NCI-H1436 (cell line): ENCODE measurements around the gene TRIM72.
"Not testable (repeated sequence)": the region's sequence is repeated elsewhere in the genome, so short reads cannot be mapped to it uniquely, and the experiment has no call there.

Source experiments
- DNase-seq: peaks from one replicate; lab custom pipeline; 2025; lab: John Stamatoyannopoulos, UW

The TRIM72 gene, protein sequence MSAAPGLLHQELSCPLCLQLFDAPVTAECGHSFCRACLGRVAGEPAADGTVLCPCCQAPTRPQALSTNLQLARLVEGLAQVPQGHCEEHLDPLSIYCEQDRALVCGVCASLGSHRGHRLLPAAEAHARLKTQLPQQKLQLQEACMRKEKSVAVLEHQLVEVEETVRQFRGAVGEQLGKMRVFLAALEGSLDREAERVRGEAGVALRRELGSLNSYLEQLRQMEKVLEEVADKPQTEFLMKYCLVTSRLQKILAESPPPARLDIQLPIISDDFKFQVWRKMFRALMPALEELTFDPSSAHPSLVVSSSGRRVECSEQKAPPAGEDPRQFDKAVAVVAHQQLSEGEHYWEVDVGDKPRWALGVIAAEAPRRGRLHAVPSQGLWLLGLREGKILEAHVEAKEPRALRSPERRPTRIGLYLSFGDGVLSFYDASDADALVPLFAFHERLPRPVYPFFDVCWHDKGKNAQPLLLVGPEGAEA

DNA sequence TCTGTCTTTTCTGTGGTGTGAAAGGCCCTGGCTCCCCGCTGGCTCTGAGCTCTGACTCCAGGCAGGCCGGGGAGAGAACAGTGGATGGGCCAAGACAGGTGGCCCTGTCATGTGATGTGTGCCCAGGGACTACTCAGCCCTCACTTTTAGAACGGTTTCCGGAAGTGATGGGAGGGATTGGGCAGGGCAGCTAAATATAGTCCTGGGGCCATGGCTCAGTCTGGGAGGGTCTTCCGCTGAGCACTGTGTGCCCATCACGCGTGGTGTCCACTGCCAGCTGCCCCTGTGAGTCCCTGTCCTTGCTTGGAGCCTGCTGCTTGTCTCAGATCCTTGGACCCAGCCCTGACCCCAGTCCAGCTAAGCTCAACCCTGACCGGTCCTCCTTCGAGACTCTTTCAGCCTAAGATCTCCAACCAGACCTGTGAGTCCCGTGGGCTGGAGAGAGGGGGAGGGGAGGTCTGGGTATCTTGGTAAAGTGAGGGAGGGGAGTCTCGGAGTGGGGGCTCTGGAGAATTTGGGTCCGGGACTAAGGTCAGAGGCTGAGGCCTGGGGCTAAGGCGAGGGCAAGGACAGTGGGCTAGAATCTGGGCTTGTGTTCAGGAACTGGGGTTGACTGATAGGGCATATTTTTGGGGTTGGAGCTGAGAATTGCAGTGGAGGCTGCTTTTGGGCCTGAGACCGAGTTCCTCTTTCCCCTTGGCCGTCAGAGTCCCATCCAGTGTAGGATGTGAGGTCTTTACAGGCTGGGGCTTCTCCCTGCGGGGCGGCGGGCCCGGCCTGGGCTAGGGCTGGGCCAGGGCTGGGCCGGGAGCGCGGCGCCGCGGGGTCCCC, at the start of gene TRIM72:
TSS of gene TRIM72 (plus strand) at position 243 of the 831 bp plus-strand sequence. CDS start 620 bp downstream, outside the sequence.
- peak; percentile 66 for DNase-seq

DNA sequence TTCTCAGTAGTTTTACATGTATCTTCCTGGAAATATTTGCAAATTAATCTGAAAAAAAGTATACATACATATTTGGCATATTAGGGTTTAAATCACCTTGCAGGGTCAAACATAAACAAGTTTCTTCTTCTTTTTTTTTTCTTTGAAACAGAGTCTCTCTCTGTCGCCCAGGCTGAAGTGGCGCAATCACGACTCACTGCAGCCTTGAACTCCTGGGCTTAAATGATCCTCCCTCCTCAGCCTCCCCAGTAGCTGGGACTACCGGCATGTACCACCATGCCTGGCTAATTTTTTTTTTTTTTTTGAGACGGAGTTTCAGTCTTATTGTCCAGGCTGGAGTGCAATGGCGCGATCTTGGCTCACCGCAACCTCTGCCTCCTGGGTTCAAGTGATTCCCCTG, 46.6 kb upstream of the TRIM72 start:
- no peak for DNase-seq

DNA sequence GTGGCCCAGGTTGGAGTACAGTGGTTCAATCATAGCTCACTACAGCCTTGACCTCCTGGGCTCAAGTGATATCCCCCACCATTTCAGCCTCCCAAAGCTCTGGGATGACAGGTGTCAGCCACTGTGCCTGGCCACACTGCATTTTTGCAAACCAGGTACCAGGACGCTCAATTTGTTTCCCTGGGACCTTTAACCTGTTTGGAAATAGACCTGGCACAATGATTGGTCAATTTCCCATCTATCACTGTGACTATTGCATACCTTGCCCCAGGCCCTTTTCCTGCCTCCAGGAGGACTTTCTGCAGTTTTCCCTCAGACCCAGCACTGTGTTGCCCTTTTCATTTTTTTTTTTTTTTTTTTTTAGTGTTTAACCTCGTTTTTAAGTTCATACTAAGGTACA, 45.1 kb upstream of the TRIM72 start:
- no peak for DNase-seq

DNA sequence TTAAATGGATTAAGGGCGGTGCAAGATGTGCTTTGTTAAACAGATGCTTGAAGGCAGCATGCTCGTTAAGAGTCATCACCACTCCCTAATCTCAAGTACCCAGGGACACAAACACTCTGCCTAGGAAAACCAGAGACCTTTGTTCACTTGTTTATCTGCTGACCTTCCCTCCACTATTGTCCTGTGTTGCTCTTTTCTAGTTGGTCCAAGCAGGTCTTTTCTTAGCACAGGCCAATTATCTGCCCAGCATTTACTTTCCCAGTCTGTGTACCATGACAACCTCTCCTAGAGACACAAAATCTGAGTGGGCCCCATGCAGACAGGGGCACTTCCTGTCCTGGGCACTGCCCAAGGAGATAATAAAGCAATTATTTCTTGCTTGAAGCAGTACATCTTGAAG, 43.9 kb upstream of the TRIM72 start:
- DNase-seq: not testable (repeated sequence)

DNA sequence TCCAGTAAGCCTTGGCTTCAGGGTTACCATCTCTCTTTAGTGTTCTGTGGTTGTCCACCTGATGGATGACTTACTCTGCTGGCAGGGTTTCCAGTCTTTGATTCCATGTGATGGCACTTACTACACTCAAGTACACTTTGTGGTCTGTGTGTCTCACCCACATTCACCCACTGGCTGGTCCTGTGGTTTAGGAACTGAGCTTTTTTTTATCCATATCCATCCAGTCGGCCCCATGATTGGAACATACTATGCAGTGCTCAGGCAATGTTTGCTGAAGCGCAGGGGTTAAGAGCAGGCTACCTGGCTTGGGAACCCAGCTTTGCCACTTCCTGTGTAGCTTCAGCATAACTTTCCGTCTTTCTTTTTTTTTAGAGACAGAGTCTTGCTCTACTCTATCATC, 36.8 kb upstream of the TRIM72 start:
- DNase-seq: no peak

DNA sequence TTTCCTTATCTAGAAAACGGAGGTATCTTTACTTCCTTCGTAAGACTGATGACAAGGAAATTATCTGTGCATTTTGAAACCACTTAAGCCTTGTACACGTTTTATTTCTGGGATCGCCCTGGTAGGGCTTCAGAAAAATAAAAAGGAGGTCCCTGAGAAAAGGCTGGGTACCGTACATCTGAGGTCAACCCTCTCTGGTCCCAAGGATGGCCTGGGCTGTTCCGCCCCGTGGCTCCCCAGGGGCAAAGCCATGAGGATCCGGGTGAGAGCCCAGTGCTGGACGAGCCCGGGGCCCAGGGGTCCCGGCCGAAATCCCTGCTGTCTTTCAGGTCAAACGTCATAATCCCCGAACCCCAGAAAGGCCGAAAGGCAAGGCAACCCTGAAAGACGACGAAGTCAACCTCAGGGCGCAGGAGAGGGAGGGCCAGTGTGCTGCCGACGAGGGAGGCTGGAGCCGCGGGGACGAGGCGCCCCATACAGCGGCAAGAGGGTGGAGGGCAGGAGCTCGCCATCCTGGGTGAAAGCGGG, 34.6 kb upstream of the TRIM72 start:
- DNase-seq: no peak

DNA sequence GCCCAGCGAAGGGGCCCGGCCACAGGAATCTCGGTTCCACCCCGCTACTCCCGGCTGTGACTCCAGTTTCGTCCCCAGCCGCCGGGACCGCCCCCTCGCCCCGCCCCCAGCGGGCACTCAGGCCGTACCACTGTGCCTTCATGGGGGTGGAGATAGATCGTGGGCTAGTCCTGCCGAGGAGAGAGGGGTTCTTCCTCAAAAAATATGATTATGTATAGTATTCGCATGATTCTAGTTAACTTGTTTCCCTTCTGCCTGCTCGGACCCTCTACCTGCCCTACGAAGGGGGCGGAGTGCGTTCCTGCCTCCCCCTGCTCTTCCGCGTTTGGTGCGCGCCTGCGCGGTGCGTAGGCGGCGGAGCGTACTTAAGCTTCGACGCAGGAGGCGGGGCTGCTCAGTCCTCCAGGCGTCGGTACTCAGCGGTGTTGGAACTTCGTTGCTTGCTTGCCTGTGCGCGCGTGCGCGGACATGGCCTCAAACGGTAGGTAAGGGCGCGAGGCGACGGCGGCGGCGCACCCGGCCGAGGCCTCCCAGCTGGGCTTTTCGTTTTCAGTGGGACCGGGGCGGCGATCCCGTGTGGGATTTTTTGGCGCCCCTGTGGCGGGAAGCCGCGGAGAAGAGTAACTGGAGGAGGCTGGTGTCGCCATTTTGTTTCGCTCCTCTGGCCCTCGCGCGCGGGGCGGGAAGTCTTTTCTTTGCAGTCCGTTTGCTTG, 34.0 kb upstream of the TRIM72 start, which contains the start of gene FUS:
TSS of gene FUS (plus strand) at position 393 of the 713 bp plus-strand sequence. CDS start at position 469, 76 bp downstream.
- DNase-seq: peak; percentile 87

DNA sequence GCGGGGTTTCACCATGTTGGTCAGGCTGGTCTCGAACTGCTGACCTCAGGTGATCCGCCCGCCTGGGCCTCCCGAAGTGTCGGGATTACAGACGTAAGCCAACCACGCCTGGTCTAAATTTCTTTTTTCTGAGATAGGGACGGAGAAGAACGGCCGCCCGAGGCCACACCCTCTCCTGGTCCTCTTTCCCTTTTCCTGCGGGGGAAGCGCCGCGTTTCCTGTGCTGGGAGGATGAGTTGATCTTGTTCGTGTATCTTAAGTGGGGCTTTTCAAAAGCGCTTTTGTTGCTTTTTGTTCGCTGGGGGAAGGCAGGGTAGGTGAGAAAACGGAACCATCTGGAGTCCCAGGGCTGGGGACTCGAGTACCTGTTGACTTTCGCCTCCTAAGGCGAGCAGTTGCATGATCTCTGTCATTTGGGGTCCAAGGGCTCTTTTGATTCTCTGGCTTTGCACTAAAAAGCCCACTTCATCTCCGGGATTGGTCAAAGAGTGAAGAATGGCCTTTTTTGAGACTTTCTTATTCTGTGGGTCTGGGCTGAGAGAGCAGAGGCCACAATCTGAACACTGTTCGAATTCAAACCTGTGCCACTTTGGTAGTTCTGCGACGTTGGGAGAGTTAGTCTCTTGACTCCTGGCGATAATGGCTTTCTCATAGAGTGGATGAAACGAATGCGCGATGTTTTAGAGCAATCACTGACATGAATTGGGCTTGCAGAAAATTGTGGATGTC, 32.7 kb upstream of the TRIM72 start:
- DNase-seq: no peak

DNA sequence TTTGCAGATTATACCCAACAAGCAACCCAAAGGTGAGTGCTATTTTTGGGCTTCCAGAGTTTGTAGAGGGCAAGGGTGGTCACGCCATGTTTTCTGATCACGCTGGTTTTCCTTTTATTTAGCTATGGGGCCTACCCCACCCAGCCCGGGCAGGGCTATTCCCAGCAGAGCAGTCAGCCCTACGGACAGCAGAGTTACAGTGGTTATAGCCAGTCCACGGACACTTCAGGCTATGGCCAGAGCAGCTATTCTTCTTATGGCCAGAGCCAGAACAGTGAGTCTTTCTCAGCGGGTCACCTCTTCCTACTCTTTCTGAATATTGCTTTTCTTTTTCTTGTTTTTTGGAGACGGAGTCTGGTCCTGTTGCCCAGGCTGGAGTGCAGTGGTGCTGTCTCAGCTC, 31.5 kb upstream of the TRIM72 start:
- DNase-seq: no peak

DNA sequence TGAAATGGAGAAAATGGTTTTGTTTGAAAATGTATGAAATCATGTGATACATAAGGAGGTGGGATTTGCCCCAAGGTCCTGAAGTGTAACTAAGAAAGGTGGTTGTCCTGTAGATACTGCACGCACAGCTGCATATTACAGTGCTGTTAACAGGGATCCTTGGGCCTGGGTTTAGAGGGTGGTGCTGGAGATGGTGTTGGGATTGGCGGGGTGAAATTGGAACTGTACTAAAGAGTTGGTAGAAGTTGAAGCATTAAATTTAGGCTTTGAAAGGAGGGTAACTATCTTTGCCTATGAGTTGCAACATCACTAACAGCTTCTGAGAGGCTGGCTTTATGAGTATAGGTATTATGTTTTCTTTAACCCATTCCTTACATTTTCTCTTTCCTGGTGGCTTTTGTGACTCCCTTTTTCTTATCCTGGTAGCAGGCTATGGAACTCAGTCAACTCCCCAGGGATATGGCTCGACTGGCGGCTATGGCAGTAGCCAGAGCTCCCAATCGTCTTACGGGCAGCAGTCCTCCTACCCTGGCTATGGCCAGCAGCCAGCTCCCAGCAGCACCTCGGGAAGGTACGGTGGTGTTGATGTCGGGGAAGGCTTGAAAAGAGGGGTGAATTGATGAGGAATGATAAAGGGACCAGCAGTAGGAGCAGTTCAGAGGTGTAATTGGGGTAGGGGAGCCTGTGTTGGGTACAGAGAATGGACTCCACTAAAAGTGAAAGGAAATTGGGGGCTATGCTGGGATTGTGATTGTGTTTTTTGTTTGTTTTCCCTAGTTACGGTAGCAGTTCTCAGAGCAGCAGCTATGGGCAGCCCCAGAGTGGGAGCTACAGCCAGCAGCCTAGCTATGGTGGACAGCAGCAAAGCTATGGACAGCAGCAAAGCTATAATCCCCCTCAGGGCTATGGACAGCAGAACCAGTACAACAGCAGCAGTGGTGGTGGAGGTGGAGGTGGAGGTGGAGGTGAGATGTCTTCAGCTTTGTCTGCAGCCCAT, 30.2 kb upstream of the TRIM72 start:
- no peak for DNase-seq

DNA sequence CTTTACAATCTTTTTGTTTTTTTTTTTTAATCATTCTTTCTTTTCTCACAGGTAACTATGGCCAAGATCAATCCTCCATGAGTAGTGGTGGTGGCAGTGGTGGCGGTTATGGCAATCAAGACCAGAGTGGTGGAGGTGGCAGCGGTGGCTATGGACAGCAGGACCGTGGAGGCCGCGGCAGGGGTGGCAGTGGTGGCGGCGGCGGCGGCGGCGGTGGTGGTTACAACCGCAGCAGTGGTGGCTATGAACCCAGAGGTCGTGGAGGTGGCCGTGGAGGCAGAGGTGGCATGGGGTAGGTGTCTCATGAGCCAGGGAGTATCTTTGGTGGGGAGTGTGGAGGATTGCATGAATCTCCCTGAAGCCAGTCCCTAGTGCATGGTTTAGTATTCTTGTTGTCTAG, 29.0 kb upstream of the TRIM72 start:
- DNase-seq: no peak

DNA sequence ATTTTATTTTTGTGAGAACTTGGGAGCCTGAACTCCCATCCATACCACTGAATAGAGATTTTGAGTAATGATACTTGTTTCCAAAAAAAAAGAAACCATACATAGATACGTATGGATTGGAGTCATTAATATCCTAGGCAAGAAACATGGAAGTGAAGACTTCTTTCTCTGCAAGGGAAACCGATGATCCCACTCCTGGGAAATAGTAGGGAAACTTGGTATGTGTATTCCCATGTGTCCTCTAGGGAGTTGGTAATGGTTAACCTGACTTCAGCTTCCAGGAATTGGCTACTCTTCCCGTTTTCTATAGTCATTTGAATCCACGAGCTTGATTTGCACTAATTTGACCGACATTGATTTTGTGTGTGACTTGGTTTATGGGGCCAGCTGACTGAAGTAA, 28.6 kb upstream of the TRIM72 start:
- no peak for DNase-seq

DNA sequence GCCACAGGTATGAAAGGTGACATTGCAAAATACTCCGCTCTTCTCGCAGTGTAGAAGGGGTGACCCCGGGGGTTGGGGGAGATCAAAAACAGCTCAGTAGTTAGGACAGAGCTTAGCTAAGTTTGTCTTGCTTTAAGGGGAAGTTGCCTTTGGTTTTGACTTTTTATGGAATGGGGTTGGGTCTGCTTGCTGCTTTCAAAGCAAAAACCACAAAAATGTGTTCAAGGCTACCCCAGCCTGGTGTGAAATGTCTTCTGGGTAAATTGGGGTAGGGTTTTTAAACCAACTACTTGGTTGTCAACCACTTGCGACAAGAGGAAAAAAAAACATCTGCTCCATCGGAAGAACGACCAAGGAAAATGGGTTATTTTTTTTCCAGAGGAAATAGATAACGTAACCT, 27.7 kb upstream of the TRIM72 start:
- no peak for DNase-seq

DNA sequence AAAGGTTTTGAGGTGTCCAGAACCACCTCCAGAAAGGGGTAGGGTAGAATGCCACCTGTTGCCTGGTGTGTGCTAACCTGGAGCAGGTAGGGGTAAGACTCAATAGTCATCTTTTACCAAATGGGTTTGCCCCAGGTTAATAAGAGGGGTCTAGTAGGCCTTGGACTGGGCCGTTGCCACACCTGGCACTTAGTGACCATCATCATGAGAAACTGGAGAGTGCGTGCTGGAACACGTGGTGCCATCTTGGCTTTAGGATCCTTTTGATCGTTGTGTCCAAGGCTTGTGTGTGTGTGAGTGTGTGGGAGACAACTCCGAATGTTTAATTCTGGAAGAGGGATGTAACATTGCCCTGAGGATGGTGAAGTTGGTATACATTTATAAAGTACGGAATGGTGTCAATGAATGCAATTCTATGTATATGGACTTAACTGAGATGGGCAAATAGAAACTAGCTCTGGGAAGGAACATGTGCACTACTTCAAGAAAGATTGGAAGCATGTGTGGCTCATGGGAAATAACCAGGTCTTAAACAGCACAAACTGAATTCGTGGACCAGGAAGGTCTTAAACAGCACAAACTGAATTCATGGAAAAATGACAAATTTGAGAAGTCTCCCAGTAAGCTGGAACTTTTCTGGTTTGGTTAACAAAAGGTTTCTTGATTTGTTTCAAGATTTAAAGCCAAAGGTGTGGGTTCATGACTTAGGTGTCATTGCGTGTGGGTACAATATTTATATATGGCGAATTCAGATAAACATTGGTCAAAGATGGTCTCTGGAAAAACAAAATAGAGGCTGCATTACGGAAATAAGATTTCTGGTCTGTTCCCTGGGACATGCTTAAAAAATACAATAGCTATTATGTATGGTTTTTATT, 26.8 kb upstream of the TRIM72 start:
- no peak for DNase-seq

DNA sequence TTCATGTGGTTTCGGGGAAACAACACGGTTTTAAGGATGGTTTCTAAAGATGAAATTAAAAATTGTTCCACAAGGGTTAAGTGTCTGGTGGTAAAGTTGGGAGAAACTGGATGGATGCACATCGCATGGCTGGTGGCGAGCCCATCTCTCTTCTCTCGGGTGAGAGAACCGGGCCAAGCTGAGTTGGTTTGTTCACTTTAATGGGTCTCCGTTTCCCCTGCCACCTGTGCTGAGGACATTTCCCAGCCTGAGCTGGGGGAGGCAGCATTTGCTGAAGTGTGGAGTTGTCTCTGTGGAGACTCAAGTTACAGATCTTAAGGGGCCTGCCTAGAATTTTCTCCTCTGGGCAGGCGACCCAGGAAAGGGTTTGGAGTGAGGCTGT, 26.1 kb upstream of the TRIM72 start:
- DNase-seq: no peak

DNA sequence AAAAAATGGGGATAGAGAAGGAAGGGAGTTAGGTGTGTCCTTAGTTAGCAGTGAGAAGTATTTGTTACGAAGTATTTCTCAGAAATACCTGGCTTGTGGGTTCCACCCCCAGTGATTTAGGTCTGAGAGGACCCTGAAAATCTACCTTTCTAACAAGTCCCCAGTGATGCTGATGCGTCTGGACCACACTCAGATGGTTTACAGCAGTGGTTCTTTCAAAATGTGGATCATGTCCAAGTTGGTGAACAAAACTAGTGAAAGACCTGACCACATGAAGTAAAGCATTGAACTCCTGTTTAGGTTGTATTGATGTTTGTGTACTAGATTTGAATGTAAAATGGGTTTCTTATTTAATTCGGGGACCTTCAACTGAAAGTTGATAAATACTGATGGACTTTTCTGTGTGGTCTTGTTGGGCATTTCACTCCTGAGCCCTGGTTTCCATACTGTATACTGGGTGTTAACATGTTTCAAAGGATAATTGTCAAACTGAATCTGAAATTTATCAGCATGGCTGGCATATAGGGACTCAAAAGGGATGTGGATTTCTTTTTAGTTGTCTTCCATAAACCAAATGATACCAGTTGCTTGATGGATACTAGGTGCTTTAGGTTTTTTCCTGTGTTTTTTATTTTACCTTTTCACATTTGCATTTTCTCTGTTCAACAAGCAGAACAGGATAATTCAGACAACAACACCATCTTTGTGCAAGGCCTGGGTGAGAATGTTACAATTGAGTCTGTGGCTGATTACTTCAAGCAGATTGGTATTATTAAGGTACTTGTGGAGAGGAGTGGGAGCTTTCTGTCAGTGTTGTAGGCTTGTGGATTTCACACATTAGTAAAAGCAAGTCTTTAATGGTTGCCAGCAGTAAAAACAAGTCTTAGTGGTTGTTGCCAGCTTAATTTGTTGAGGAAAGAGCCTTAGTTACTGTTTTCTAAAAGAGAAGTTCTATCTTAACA, 25.2 kb upstream of the TRIM72 start:
- no peak for DNase-seq

DNA sequence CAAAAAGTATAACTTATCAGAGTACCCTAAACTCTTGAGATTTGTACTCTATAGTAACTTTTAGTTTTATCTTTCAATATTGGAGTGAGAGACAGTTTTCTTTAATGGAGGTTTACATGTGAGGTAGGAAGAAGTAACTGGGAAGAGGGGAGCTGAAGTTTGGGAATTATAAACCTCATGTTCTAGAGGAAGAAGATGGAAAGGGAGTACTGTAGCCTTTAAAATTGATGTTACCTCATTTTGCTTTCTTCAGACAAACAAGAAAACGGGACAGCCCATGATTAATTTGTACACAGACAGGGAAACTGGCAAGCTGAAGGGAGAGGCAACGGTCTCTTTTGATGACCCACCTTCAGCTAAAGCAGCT, 24.5 kb upstream of the TRIM72 start:
- no peak for DNase-seq

DNA sequence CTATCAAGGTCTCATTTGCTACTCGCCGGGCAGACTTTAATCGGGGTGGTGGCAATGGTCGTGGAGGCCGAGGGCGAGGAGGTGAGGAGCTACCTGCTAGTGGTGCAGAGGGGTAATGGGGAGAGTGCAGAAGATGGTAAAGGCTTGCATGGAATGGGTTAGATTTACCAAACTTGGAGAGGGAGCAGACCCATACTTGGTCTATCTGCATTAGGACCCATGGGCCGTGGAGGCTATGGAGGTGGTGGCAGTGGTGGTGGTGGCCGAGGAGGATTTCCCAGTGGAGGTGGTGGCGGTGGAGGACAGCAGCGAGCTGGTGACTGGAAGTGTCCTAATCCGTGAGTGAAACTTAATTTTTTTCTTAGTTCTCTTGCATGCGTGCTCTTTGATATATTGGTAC, 23.9 kb upstream of the TRIM72 start:
- no peak for DNase-seq
